DMS153 treated with DMSO at 0.1 percent for 48 hours (cell line): Measurements from ENCODE around the gene BCL2L2.
"Not testable (repeated sequence)": the region's sequence is repeated elsewhere in the genome, so short reads cannot be mapped to it uniquely, and the experiment has no call there.

Experiments
- DNase-seq: peaks from one replicate; lab custom pipeline; 2025; ENCODE audit not compliant: unreplicated experiment; lab: John Stamatoyannopoulos, UW

The BCL2L2 gene, protein sequence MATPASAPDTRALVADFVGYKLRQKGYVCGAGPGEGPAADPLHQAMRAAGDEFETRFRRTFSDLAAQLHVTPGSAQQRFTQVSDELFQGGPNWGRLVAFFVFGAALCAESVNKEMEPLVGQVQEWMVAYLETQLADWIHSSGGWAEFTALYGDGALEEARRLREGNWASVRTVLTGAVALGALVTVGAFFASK

DNA sequence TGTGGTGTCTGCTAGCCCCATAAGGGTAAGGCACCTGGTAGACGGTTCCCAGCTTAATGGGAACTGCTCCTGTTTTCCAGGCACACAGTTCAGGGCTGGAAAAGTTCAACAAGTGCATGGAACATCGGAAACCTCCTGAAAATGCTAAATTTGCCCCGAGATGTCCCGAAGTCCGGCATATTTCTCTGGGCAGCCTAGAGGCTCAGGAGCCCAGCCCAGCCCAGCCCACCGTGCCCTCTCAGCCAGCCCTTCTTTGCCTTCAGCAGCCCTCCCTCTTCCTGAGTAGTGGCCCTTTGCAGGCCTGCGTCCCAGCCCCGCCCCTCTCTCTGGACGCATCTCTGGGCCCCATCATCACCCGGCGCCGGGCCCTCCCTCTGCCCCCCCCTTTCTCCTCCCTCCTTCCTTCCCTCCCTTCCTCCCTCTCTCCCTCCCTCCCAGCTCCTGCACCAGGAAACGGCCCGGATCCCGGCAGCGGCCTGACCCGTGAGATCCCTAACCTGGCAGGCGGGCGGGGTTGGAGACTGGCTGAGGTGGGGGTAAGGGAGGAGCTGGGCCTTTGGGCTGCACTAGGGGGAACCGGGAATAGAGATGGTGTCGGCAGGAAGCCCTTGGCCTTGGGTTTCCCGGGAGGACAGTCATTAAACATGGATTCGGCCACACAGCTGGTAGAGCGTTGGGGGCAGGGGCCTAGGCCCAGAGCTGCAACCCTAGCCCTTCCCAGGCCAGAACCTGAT, at the start of gene BCL2L2:
Gene BCL2L2 (plus strand): TSS at position 422 of the 734 bp plus-strand sequence. CDS start 935 bp downstream, outside the sequence.
- peak; percentile 90 for DNase-seq

DNA sequence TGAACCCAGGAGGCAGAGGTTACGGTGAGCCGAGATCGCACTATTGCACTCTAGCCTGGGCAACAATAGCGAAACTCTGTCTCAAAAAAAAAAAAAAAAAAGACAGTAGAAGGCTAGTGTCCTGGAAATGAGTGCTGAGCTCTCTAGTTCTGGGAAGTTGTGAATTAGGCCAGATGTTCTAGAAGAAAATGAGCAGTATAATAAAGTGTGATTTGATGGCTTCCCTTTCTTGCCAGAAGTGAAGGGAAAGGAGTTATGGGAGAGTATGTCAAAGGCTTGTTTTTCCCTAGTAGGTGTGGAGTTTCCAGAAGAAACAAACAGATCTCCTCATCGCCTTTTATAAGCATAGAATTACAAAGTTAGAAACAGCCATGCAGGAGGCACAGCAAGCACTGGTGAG, 48.4 kb upstream of the BCL2L2 start:
- no peak for DNase-seq

DNA sequence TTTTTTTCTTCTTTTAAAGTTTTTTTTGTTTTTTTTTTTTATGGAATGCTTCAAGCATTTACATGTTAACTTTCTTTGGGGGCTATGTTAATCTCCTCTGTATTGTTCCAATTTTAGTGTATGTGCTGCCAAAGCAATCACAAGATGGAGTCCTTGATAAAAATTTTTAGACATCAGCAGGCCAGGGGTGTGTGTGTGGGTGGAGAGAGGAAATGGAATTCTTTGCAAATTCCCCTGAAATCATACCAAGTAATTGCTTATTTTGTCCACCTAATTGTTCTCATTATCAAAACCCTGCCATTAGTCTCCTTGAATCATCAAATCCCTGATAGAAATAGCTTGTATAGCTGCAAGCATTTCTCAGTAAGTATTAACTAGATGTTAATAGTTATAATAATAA, 47.2 kb upstream of the BCL2L2 start:
- DNase-seq: no peak

DNA sequence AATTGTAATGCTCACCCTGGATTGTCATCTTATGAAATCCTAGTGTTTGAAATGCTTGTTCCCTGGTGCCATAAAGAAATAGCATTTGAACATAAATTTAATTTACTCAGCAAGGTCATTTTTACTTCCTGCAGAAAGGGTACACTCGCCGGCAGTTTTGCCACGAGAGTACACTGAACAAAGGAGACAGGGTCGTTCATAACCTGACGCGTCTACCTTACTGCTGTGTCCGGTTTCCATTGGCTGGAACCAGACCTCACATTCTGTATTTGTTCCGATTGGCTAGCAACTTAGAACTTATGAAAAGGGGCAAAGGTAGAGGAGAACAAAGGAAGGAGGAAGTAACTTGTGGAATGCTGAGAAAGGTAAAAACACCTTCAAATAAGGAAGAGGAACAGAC, 45.8 kb upstream of the BCL2L2 start:
- DNase-seq: not testable (repeated sequence)

DNA sequence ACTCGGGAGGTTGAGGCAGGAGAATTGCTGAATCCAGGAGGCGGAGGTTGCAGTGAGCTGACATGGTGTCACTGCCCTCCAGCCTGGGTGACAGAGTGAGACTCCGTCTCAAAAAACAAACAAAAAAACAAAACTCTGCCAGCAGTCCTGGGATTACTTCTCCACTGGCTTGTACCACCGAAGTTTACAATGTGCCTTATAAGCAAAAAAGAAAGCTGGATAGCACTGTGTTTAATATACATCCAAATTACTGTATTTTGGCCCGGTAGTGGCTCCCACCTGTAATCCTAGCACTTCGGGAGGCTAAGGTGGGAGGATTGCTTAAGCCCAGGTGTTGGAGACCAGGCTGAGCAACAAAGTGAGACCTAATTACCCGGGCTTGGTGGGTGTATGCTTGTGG, 37.4 kb upstream of the BCL2L2 start:
- no peak for DNase-seq

DNA sequence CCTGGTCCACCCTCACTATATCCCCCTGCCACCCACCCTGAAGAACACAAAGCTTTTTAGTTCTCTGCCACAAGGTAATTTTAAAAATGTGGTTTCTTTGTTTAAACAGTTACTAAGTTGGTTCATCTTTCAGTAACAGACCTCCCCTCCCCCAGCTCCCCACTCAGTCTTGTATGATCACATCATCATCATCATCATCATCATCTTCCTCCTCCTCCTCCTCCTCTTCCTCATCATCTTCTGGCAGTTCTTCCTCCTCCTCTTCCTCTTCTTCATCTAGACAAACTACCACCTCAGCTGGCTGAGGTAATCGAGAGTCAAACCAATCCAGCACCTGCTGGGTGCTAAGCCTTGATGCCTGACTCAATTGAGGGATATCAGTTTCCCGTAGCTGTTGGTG, 31.2 kb upstream of the BCL2L2 start:
- DNase-seq: no peak

DNA sequence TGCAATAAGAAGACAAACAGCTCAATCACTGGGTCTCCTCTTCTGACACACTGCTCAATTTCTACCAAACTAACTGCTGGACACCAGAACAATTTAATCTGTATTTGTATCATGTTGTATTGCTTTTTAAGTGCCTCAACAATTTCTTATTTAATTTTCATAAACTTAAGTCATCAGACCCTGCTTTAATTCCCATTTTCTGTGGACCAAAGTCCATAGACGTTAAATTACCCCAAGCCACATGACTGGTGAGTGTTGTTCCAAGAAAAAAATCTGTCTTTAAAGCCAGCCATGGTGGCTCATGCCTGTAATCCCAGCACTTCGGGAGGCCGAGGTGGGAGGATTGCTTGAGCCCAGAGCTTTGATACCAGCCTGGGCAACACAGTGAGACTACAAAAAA, 29.4 kb upstream of the BCL2L2 start:
- DNase-seq: no peak

DNA sequence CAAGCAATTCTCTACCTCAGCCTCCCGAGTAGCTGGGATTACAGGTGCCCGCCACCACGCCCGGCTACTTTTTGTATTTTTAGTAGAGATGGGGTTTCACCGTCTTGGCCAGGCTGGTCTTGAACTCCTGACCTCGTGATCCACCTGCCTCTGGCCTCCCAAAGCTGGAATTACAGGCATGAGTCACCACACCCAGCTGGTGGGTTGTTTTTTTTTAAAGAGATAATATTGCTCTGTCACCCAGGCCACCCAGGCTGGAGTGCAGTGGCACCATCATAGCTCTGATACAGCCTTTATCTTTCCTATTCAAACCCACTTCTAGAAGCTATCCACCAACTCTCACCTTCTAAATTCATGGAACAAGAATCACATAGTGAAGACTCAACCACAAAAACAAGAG, 28.7 kb upstream of the BCL2L2 start:
- DNase-seq: not testable (repeated sequence)

DNA sequence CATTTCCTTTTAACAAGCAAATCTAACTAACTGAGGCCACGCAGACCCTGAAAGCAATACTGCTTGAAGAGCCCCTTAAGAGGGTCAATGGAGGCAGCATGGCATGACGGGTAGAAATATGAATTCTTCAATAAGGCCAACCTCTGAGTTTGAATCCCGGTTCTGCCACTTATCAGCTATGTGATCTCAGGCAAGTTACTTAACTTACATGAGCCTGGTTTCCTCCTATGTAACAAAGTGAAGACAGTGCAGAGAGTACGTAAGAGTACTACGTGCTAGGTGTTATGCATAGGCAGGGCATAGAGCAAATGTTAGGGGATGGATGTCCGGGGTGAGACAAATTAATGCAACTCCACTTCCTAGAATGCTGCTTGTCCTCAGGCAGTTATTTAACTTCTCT, 25.4 kb upstream of the BCL2L2 start:
- DNase-seq: no peak

DNA sequence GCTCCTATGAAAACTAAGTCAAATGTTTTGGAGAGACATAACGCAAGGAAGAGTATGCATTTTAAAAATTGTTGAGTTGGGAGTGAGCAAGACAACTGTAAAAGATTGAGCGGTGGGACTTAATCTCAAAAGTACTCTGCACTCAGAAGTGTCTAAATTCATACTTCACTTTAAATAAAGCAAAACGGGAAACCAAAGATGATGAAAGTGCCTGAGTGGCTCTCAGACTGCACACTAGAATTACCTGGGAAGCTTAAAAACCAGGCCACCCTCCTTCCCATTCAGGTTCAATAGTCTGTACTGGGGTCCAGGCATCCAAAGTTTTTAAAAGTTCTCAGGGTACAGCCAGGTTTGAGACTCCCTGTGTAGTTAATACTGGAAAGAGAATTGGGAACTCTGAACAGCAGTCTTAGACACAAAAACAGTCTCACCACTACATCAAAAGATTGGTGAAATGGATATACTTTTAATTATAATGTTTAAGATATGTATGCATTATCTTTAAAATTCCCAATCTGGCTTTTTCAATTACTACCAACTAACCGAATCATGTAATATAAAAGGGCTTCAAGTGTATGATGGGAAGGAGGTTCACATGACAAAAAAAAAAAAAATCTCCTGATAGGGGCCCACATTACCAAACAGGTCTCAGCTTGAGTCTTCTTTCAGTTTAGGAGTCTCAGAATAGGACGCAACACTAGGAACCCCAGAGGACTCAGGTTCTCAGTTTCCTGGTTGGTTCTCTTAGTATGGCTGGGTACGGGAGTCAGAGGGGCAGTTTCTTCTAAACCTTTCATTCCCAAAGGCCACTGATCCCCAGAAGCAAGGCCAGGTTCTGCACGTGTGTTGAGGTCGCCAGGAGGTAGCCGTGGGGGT, 21.7 kb upstream of the BCL2L2 start:
- DNase-seq: no peak

DNA sequence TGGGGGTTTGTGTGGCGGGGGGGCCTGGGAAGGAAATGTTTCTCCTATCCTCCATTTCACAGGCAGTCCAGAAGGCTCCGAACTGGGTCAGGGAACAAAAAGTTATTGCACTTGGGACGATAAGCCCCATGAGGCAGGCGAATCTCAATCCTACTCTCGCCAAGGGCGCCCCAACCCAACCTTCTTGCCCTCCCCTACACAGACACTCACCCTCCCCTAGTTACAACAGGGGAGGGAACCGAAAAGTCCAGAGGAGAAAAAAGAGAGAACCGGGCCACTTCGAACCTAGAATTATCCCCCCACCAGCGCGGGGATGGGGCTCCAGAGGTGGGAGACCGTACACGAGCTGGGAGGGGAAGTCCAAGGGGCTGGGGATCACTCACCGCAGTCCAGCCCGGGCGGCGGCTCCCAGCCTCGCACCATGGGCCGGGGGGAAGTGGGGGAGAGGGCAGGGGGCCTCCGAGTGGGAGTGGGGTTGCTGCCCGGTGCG, 21.1 kb upstream of the BCL2L2 start:
- no peak for DNase-seq

DNA sequence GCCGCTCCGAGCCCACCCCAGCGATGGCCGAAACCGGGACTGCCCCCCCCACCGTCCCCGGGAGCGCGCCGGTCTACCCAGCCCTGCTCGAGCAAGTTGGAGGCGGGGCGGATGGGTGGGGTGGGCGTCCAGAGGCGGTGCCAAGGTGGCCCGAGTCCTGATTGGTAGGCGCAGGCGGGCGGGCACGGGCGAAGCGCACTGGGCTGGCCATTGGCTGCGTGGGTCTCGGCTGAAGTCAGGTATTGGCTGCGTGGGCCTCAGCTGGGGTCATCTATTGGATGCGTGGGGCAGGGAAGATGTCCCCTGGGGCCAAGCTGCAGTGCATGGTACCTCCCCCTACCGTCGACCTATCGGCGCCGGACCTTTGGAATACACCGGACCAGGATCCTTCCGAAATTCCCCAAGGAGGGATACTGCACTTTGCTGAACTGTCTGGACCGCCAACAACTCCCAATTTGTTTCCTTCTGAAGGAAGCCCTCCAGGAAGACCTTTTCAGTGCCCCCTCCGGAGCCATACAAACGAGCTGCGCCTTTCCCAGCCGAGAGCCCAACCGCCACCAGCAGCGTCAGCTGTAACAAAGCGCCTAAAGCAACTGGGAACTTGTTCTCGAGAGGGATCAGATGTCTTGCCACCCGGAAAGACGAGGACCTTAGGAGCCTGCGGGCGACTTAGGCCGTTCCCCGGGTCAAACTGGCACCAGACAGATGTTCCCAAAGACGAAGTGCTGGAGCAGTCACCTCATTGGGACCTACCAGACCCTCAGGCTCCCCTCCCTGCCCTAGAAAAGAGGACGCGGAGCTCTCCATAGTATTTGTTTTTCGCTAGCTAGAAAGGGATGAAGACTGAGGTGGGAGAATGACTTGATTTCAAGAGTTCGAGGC, 20.4 kb upstream of the BCL2L2 start, which contains the start of gene HOMEZ:
Gene HOMEZ (minus strand): TSS at position 113 of the 882 bp plus-strand sequence. CDS start 180 bp downstream, outside the sequence.
- DNase-seq: peak; percentile 96

DNA sequence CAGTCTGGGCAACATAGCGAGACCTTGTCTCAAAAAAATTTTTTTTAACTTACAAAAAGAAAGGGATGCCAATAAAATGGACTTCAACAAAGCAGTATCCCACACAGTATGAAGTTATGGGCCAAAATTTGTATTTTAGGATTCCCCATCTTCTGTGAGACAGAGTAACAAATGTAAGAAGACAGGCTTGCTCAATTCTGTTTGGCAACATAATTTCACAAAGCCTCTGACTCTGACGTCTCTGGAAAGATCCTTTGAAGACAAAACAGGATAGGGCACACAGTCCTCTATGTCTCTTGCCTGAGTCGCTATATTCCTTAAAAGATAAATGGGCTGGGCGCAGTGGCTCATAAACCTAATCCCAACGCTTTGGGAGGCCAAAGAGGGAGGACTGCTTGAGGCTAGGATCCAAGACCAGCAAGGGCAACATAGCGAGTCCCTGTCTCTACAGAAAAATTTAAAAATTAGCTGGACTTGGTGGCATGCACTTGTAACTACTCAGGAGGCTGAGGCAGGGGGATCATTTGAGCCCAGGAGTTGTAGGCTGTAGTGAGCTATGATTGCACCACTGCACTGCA, 19.6 kb upstream of the BCL2L2 start:
- DNase-seq: no peak

DNA sequence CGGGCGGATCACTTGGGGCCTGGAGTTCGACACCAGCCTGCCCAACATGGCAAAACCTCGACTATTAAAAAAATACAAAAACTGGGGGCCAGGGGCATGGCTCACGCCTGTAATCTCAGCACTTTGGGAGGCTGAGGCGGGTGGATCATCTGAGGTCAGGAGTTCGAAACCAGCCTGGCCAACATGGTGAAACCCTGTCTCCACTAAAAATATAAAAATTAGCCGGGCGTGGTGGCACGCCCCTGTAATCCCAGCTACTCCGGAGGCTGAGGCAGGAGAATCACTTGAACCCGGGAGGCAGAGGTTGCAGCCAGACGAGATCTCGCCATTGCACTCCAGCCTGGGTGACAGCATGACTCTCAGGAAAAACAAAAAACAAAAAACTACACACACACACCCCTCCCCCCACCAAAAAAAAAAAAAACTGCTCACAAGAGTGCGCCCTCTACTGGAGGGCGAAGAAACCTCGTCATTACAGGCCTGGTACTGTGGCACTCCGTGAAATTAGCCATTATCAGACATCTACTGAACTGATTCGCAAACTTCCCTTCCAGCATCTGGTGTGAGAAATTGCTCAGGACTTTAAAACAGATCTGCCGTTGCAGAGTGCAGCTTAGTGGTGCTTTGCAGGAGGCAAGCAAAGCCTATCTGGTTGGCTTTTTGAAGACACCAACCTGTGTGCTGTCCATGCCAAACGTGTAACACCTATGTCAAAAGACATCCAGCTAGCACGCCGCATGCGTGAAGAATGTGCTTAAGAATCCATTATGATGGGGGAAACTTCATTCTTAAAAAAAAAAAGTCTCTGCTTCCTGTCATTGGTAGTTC, 11.7 kb upstream of the BCL2L2 start:
- DNase-seq: peak; percentile 16

DNA sequence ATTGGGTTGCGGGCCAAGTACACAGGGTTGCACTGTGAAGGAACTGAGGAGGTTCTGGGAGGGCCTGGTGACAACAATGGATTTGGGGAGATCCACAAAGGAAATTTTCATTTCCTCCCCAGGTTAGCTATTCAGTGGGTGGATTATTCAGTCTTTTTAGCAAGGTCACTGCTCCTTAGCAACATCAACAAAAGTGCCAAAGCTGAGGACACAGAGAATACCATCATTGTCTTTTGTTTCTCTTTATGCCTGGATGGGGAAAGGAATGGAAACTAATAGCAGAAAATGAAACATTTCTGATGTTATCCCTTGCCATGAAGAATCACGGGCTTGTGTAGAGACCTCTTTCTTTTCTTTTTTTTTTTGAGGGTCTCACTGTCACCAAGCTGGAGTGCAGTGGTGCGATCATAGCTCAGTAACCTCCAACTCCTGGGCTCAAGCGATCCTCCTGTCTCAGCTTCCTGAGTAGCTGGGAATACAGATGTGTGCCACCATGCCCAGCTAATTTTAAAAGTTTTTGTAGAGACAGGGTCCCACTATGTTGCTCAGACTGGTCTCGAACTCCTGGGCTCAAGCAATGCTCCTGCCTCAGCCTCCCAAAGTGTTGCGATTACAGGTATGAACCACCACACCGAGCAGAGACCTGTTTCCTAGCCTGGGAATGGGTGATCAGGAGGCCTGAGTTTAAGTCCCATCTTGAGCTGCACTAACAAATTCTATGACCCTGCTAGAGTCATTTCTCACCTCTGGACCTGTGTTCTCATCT, 10.4 kb upstream of the BCL2L2 start:
- no peak for DNase-seq

DNA sequence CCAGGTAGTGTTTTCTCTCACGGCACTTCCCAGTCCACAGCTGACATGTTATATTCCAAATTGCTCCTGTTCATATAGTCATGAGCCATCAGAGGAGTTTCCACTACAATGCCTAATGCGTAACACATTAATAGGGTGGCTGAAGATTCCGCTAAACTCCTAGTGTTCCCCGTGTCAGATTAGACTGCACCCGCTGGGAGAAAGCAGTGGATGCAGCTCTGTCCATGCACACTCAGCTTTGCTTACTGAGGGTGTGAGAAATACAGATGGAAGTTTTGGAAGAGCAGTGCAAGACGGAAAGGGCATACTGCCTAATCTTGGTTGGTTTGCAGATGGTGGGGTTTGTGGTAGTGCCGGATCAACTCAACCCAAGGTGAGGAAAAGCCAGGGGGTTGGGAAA, 9.5 kb upstream of the BCL2L2 start:
- DNase-seq: no peak

DNA sequence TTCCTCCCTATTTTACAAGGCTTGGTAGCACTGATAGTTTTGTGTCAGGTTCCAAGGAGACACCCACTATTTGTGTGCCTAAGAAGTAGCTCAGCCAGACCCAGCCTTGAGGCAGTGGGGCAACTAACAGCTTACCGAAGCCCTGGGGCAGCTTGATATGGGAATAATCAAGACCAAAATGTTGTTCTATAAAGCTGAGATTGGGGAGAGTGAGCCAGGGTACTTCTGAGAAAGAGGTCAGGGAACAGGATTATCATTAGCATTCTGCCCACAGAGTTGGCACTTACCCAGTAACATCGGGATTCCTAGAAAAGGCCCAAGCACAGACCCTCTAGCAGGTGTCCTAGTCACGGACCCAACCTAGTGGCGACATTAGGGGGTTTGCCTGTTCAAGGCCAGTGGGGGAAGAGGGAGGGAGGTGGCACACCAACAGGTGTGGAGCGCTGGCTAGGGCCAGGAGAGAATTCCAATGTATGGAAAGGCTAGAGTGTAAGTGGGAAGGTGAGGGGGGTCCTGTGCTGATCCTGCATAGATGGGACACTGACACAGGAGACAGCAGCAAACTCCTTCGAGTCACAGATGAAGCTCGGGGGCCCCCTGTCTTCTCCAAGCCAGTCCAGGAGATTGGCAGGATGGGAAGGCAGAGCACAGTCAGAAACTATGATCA, 8.9 kb upstream of the BCL2L2 start:
- no peak for DNase-seq
